ENCODE data around the gene HMGXB3. TPM values are rescaled to one million over a fixed set of nuclear protein-coding genes. Genes with fewer than 3 reads are reported as not detected.

HMGXB3 gene, protein sequence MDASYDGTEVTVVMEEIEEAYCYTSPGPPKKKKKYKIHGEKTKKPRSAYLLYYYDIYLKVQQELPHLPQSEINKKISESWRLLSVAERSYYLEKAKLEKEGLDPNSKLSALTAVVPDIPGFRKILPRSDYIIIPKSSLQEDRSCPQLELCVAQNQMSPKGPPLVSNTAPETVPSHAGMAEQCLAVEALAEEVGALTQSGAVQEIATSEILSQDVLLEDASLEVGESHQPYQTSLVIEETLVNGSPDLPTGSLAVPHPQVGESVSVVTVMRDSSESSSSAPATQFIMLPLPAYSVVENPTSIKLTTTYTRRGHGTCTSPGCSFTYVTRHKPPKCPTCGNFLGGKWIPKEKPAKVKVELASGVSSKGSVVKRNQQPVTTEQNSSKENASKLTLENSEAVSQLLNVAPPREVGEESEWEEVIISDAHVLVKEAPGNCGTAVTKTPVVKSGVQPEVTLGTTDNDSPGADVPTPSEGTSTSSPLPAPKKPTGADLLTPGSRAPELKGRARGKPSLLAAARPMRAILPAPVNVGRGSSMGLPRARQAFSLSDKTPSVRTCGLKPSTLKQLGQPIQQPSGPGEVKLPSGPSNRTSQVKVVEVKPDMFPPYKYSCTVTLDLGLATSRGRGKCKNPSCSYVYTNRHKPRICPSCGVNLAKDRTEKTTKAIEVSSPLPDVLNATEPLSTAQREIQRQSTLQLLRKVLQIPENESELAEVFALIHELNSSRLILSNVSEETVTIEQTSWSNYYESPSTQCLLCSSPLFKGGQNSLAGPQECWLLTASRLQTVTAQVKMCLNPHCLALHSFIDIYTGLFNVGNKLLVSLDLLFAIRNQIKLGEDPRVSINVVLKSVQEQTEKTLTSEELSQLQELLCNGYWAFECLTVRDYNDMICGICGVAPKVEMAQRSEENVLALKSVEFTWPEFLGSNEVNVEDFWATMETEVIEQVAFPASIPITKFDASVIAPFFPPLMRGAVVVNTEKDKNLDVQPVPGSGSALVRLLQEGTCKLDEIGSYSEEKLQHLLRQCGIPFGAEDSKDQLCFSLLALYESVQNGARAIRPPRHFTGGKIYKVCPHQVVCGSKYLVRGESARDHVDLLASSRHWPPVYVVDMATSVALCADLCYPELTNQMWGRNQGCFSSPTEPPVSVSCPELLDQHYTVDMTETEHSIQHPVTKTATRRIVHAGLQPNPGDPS (N-terminal part only)
- 10 to 100 TPM; 27.2 to 30.5 TPM for total RNA-seq

DNA sequence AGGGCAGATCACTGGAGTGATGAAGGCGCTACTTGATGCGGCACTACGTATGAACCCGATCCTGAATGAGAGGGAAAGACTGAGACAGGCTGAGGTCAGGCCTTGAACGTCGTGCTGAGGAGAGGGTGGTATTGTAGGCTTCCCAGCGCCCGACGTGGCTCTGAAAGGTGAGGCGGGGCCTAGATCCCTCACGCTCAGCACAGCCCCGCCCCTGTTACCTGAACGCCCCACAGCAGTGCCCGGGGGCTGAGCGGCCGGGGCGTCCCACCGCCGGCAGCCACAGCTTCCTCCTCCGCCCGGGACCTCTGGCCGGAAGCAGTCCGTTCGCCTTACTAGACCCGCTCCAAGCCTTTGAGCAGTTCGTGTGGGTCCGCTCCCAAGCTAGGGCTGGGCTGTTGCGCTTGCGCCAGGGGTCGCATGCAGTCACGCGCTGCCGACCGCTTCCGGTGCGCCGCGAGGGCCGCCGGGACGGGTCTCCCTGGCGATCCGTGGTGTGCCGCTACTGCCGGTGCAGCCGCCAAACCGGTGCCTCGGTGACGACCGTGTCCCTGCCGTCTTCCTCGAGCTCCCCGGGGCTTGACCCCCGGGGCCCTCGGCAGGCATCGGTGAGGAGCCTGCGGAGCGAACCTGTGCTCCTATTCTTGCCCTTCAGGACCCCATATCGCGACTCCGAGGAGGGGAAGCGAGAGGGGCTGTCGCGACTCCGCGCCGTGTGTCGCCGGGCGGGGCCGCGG lies at the start of gene HMGXB3, which contains the start of gene TIGD6:
Gene HMGXB3 (plus strand): TSS at position 484 of the 734 bp plus-strand sequence. CDS start 4,114 bp downstream, outside the sequence.
Gene TIGD6 (minus strand): TSS at position 399 of the 734 bp plus-strand sequence. CDS start 4,306 bp downstream, outside the sequence.
- Mint-ChIP-seq H3K27ac (peak within 1 kb of the TSS; percentile 94), H3K9me3 (ENCODE audit: low read depth) (no peaks in the 10 kb centered on the region), H3K36me3 (ENCODE audit: low read depth) (peaks cover 28% of the 10 kb centered on the region), H3K4me3 (peak within 1 kb of the TSS; percentile 86), H3K27me3 (no peaks in the 10 kb centered on the region), H3K4me1 (peaks cover 37% of the 10 kb centered on the region)
- peak; percentile 80 for ATAC-seq
- intact Hi-C loops (cut with DNase I, micrococcal nuclease): loop anchor here (1.0 to 10.0 kb wide), 14 partner anchors 40 to 1774 kb away; partner anchors contain the start of genes SLC26A2 (in 2 of the 2), TCOF1 (in 2 of the 2), CD74 (in 1 of the 2) and CSNK1A1 (in 1 of the 2)
- ChIA-PET CTCF (interaction anchor here (0.7 to 3.7 kb wide), 6 partner anchors 10 to 166 kb away, joined by 3 to 20 read pairs (median 4); partner anchors contain the start of gene SLC26A2), POLR2A (interaction anchor here (0.9 kb wide), 1 partner anchor 41 kb away, joined by 3 read pairs; no protein-coding TSS in a partner anchor)
- peak; percentile 93 for DNase-seq

DNA sequence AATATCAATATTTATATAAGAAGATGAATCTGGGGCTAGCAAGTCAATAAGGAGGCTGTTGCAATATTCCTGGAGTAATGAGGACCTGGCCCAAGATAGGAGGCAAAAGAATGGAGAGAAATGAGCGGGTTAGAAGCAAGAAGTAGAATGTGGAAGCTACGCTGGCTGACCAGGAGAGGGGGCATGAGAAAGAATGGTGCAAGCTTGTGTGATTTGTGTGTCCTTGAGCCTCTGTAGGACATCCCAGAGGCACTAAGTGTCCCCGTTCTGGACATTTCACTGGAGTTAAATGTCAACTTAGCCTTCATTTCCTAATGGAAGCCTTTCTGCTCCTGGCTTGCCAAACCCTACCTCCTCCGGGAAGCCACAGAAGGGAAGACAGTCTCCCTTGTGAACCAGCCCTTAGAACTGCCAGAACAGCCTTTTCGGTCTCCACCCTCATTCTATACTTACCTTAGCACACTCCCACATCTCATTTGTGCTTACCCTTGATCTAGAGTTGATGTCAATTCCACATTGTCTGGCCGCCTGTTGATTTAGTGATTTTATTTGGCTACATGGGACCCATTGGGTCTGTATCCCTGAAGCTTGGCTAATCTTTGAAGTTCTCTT lies 49.3 kb upstream of the HMGXB3 start:
- Mint-ChIP-seq H3K36me3 (ENCODE audit: low read depth) (no peaks in the 10 kb centered on the region), H3K27ac (no peak overlapping the region), H3K4me3 (no peak overlapping the region), H3K9me3 (ENCODE audit: low read depth) (no peaks in the 10 kb centered on the region), H3K4me1 (no peaks in the 10 kb centered on the region), H3K27me3 (peaks cover 1% of the 10 kb centered on the region)
- ChIA-PET CTCF (interaction anchor here (0.9 to 1.2 kb wide), 3 partner anchors 39 to 248 kb away, joined by 3 to 5 read pairs (median 3); no protein-coding TSS in a partner anchor), POLR2A (no interaction called here)
- DNase-seq (no peak), ATAC-seq (no peak)
- intact Hi-C loops (cut with DNase I, micrococcal nuclease): no loop called here

DNA sequence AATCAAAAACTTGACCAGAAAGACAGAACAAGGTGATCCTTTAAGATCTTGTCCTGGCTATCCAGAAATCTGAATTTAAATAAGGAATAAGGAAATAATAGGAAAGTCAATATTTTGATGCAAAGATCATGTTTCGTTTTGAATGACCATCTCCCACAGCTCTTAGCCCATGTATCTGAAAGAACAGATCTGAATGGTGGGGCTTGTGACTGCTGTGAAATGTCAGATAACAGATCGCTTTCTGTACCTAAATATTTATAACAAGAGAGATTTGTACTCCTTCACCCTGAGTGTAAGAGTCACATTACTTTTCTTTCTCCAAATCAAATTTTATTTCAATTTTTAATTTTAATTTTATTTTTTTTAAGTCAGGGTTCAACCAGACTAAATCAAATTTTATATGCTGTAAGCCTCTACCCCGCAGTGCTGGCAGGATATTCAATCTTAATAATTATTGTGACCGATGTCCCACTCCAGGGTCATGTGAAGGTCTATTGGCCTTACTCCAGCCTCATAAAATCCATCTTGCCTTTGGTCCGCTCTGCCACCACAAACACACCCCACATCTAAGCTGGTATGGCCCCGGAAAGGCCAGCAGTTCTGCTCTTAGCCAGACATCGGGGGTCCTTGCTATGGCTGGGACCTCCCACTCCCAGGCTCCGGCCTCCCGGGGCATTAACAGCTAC lies 47.0 kb upstream of the HMGXB3 start:
- ATAC-seq (no peak), DNase-seq (no peak)
- ChIA-PET CTCF (interaction anchor here (0.6 to 1.0 kb wide), 2 partner anchors 9 to 694 kb away, joined by 3 to 4 read pairs; no protein-coding TSS in a partner anchor), POLR2A (no interaction called here)
- Mint-ChIP-seq H3K27me3 (no peaks in the 10 kb centered on the region), H3K27ac (no peak overlapping the region), H3K36me3 (ENCODE audit: low read depth) (no peaks in the 10 kb centered on the region), H3K4me1 (no peaks in the 10 kb centered on the region), H3K4me3 (no peak overlapping the region), H3K9me3 (ENCODE audit: low read depth) (no peaks in the 10 kb centered on the region)
- intact Hi-C loops (cut with DNase I, micrococcal nuclease): no loop called here

DNA sequence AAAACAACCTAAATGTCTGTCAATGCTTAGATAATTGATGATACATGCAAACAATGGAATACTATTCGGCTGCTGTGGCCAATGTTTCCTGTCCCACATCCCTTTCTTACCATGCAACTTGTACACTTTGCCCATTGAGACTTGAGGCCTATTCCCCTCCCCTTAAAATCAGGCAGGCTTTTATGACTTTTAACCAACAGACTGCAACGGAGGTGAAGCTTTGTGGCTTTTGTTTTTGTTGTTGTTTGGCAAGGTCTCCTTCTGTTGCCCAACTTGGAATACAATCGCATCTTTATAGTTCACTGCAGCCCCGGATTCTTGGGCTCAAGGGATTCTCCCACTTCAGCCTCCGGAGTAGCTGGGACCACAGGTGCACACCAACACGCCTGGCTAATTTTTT lies 45.7 kb upstream of the HMGXB3 start:
- DNase-seq (no peak), ATAC-seq (no peak)
- H3K27ac Mint-ChIP-seq: no peak overlapping the region
- CTCF ChIA-PET: interaction anchor here (1.0 kb wide), 1 partner anchor 8 kb away, joined by 3 read pairs; no protein-coding TSS in a partner anchor
- intact Hi-C loops (cut with DNase I, micrococcal nuclease): no loop called here
- H3K9me3 Mint-ChIP-seq (ENCODE audit: low read depth): no peaks in the 10 kb centered on the region
- no peaks in the 10 kb centered on the region for H3K27me3 Mint-ChIP-seq
- no peaks in the 10 kb centered on the region for H3K36me3 Mint-ChIP-seq (ENCODE audit: low read depth)
- peaks cover 11% of the 10 kb centered on the region for H3K4me1 Mint-ChIP-seq
- POLR2A ChIA-PET: no interaction called here
- H3K4me3 Mint-ChIP-seq: no peak overlapping the region

DNA sequence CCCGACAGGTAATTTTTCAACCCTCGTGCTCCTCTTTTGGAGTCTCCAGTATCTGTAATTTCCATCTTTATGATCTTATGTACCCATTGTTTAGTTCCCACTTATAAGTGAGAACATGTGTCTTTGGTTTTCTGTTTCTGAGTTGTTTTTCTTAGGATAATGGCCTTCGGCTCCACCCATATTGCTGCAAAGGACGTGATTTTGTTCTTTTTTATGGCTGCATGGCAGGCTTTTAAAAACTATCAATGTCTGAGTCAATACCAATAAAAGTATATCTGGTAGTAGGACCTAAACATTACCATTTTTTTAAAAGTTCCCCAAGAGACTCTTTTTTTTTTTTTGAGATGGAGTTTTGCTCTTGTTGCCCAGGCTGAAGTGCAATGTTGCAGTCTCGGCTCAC lies 43.9 kb upstream of the HMGXB3 start:
- ATAC-seq (no peak), DNase-seq (no peak)
- POLR2A ChIA-PET: no interaction called here
- H3K27me3 Mint-ChIP-seq: no peaks in the 10 kb centered on the region
- H3K27ac Mint-ChIP-seq: no peak overlapping the region
- H3K9me3 Mint-ChIP-seq (ENCODE audit: low read depth): no peaks in the 10 kb centered on the region
- CTCF ChIA-PET: no interaction called here
- no peak overlapping the region for H3K4me3 Mint-ChIP-seq
- H3K4me1 Mint-ChIP-seq: peaks cover 21% of the 10 kb centered on the region
- intact Hi-C loops (cut with DNase I, micrococcal nuclease): no loop called here
- no peaks in the 10 kb centered on the region for H3K36me3 Mint-ChIP-seq (ENCODE audit: low read depth)

DNA sequence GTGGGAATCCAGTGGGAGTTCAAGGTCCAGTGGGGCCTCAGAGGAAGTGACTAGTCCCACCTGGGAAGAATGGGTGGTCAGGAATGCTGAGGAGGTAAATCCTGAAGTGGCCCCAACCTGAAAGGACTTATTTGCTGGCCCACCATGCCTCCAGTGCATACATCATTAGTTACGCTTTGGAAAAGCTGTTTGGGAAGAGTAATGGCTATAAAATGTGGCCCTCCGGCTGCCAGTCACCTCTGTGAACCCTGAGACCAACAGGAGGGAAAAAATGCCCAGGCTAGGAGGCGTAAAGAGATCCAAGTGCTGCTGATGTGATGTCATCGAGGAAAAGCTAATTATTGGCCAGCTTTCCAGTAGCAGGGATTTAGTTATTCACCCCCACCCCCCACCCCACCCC lies 42.7 kb upstream of the HMGXB3 start:
- H3K36me3 Mint-ChIP-seq (ENCODE audit: low read depth): no peaks in the 10 kb centered on the region
- H3K4me3 Mint-ChIP-seq: no peak overlapping the region
- intact Hi-C loops (cut with DNase I, micrococcal nuclease): no loop called here
- peaks cover 32% of the 10 kb centered on the region for H3K4me1 Mint-ChIP-seq
- DNase-seq (no peak), ATAC-seq (no peak)
- H3K9me3 Mint-ChIP-seq (ENCODE audit: low read depth): no peaks in the 10 kb centered on the region
- POLR2A ChIA-PET: interaction anchor here (0.5 to 0.6 kb wide), 2 partner anchors 332 to 1184 kb away, joined by 4 read pairs; no protein-coding TSS in a partner anchor
- H3K27me3 Mint-ChIP-seq: no peaks in the 10 kb centered on the region
- CTCF ChIA-PET: interaction anchor here (1.1 to 6.0 kb wide), 5 partner anchors 11 to 125 kb away, joined by 3 to 68 read pairs (median 5); no protein-coding TSS in a partner anchor
- no peak overlapping the region for H3K27ac Mint-ChIP-seq

DNA sequence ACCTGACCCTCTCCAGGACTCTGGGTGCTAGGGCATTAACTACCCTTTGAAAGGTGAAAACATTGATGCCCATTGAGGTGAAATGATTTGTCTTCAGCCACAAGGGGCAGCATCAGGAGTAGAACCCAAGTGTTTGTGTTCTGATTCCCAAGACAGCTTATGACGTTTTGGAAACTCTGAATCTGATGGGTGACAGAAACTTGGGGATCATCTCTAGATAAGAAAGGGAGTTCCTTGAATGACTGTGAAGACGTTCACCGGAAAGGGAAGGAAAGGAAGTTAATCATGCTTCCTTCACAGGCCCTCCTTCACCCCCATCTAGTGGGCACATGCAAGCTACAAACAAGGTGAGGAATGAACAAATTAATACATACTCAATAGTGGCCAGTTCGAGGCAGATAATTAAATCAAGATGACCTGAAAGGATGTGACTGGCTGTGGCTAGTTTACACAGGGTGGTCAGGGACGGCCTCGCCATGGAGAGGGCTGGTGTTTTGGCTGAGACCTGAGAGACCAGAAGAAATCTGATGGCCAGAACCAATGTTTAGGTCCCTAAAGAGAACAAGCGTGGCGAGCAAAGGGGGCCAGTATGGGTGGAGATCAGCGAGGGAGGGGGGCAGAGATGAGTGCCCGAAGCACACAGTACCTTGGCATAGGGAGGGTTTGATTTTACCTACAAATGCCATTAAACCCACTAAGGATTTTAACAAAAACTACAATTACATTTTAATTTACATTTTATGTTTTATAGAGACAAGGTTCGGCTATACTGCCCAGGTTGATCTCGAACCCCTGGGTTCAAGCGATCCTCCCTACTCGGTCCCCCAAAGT lies 40.9 kb upstream of the HMGXB3 start:
- ATAC-seq: peak; percentile 54
- no peaks in the 10 kb centered on the region for H3K36me3 Mint-ChIP-seq (ENCODE audit: low read depth)
- intact Hi-C loops (cut with DNase I, micrococcal nuclease): loop anchor here (1.0 to 5.0 kb wide), 9 partner anchors 19 to 602 kb away; partner anchors contain the start of genes HMGXB3 (in 2 of the 2), TIGD6 (in 2 of the 2), CD74 (in 1 of the 2) and CSNK1A1 (in 1 of the 2)
- H3K4me1 Mint-ChIP-seq: peaks cover 32% of the 10 kb centered on the region
- CTCF ChIA-PET: interaction anchor here (0.6 to 8.6 kb wide), 23 partner anchors 9 to 420 kb away, joined by 3 to 68 read pairs (median 4); partner anchors contain the start of genes HMGXB3 and TIGD6
- no peaks in the 10 kb centered on the region for H3K9me3 Mint-ChIP-seq (ENCODE audit: low read depth)
- peak; percentile 70 for DNase-seq
- no peaks in the 10 kb centered on the region for H3K27me3 Mint-ChIP-seq
- peak overlapping the region; percentile 92 for H3K4me3 Mint-ChIP-seq
- H3K27ac Mint-ChIP-seq: peak overlapping the region; percentile 100
- POLR2A ChIA-PET: interaction anchor here (0.7 to 1.1 kb wide), 5 partner anchors 10 to 379 kb away, joined by 3 to 4 read pairs (median 3); partner anchors contain the start of genes HMGXB3 and TIGD6

DNA sequence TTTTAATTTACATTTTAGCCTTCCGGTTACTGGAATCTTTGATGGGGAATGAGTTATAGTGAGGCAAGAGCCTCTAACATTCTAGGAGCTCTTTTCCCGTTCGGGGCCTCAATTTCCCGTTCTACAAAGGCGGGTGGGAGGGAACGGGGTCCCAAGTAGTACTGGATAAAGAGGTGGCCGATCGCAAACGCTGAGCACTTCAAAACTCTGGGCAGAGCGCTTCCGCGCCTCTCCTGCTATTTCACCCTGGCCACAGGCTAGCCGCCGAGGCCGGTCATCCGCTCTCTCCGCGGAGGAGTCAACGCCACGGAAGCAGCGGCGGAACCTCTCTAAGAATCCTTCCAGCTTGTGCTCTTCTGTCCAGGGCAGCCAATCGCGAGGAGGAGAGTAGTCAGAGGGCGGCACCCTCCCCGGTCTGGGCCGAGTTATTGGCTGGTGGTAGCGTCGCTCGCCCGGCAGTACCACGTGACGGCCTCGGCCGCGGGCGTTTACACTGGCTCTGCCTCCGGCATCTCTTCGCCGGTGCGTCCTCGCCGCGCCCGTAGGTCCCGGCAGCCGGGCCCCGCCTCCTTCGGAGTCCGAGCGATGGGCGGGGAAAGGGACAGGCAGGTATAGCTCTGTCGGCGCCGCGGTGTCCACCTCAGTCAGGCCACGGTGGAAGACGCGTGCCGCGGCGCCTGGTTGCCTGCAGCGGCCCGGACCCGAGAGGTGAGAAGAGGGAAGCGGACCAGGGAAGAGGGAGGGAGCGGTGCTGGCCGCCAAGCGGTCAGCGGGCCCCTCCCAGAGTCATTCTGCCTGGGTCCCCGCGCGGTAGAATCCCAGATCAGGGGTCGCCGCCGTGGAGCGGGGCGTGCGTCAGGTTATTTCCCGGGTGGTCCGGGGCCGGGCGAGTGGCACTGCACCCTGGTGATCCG lies 40.0 kb upstream of the HMGXB3 start, which contains the start of gene SLC26A2:
Gene SLC26A2 (plus strand): TSS at position 487 of the 914 bp plus-strand sequence. CDS start 16,895 bp downstream, outside the sequence.
- Mint-ChIP-seq H3K9me3 (ENCODE audit: low read depth) (no peaks in the 10 kb centered on the region), H3K27me3 (no peaks in the 10 kb centered on the region), H3K27ac (peak within 1 kb of the TSS; percentile 100), H3K36me3 (ENCODE audit: low read depth) (peaks cover 1% of the 10 kb centered on the region), H3K4me1 (peaks cover 32% of the 10 kb centered on the region), H3K4me3 (peak within 1 kb of the TSS; percentile 92)
- peak; percentile 97 for ATAC-seq
- POLR2A ChIA-PET: interaction anchor here (0.6 to 0.7 kb wide), 2 partner anchors 228 to 380 kb away, joined by 3 read pairs; no protein-coding TSS in a partner anchor
- intact Hi-C loops (cut with DNase I, micrococcal nuclease): loop anchor here (1.0 to 5.0 kb wide), 7 partner anchors 30 to 603 kb away; partner anchors contain the start of genes HMGXB3 (in 2 of the 2), TIGD6 (in 2 of the 2), CD74 (in 1 of the 2) and CSNK1A1 (in 1 of the 2)
- CTCF ChIA-PET: interaction anchor here (0.5 to 8.6 kb wide), 15 partner anchors 12 to 410 kb away, joined by 3 to 68 read pairs (median 4); partner anchors contain the start of genes HMGXB3 and TIGD6
- DNase-seq: peak; percentile 97
